Measurements from ENCODE around the gene SLC7A11.
A peak's percentile ranks its signal among the peaks of the same experiment; 100 is the strongest.

SLC7A11 gene

DNA sequence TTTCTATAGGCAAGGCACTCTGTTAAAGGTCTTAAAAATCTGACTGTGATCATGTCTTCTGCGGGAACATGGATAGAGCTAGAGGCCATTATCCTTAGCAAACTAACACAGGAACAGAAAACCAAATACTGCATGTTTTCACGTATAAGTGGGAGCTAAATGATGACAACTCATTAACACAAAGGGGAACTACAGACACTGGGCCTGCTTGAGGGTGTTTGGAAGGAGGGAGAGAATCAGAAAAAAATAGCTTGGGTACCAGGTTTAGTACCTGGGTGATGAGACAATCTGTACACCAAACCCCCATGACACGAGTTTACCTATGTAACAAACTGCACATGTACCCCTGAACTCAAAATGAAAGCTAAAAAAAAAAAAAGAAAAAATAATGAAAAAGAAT is 12.1 kb downstream of the SLC7A11 start:
- TF ChIP-seq, protein P1, sequence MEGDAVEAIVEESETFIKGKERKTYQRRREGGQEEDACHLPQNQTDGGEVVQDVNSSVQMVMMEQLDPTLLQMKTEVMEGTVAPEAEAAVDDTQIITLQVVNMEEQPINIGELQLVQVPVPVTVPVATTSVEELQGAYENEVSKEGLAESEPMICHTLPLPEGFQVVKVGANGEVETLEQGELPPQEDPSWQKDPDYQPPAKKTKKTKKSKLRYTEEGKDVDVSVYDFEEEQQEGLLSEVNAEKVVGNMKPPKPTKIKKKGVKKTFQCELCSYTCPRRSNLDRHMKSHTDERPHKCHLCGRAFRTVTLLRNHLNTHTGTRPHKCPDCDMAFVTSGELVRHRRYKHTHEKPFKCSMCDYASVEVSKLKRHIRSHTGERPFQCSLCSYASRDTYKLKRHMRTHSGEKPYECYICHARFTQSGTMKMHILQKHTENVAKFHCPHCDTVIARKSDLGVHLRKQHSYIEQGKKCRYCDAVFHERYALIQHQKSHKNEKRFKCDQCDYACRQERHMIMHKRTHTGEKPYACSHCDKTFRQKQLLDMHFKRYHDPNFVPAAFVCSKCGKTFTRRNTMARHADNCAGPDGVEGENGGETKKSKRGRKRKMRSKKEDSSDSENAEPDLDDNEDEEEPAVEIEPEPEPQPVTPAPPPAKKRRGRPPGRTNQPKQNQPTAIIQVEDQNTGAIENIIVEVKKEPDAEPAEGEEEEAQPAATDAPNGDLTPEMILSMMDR (IDR thresholded peaks at IDR 0.05; ENCODE audit: low read length, missing control alignments): no peak
- no peak for DNase-seq (ENCODE audit: low read depth)

DNA sequence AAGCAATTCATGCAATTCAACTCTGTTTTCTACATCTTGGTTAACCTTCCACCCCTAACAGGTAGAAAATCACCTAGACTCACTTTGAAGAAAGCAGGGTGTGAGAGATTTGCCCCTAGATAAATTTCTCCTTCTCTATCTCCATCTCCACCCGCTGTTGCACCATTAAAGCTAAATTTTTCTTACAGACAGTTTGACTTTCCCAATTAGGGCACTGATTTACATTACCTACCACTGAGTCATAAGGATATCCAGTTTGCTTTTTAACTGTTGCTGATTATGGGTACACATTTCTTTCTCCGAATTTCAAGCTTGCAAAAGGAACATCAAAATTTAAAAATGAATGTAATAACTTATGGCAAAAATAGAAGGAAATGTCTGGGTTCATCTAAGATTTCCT is 13.0 kb downstream of the SLC7A11 start:
- no peak overlapping the region for H3K4me3 ChIP-seq (replicated peaks; ENCODE audit: low read depth, low read length)
- DNase-seq (ENCODE audit: low read depth): no peak
- TF ChIP-seq, protein P1 (IDR thresholded peaks at IDR 0.05; ENCODE audit: low read length, missing control alignments): no peak

More for the DNA sequence above, 12.1 kb downstream of the SLC7A11 start:
- no peak overlapping the region for H3K4me3 ChIP-seq (replicated peaks; ENCODE audit: low read depth, low read length)

DNA sequence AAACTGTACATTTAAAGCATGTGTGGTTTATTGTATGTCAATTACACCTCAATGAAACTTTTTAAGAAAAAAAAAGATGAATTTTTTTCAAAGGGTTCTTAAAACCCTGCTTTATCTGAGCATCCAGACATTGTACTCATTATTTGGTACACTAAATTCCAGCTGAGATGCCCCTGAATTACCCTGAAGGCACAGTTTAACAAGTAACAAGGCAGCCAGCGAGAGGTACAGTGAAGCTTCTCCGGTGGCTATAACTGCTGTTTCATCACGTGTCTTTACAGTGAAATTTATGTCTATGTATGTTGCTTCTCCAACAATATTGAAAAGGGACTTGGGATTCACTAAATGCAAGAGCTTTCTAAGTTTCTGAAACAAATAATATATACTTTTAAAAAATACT is 15.8 kb downstream of the SLC7A11 start:
- TF ChIP-seq, protein P1 (IDR thresholded peaks at IDR 0.05; ENCODE audit: low read length, missing control alignments): no peak
- no peak overlapping the region for H3K4me3 ChIP-seq (replicated peaks; ENCODE audit: low read depth, low read length)
- no peak for DNase-seq (ENCODE audit: low read depth)

DNA sequence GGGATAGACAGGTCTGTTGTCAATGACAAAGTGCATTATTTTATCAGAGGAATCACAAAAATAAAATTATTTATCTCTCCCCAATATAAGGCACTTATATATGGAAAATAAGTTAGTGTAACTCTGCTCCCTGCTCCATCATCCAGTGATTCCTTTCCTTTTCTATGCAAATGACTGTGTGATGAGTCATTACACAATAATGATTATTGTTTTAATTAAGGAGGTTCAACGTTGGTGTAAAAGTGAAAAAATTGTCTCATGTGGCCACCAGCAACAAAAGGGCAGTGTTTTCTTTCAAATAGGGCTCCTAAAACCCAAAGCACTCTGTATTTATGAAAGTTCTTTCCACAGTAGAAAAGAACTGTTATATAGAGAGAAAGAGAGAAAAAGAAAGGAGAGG is 16.7 kb downstream of the SLC7A11 start:
- TF ChIP-seq, protein P1 (IDR thresholded peaks at IDR 0.05; ENCODE audit: low read length, missing control alignments): no peak
- DNase-seq (ENCODE audit: low read depth): no peak
- no peak overlapping the region for H3K4me3 ChIP-seq (replicated peaks; ENCODE audit: low read depth, low read length)

DNA sequence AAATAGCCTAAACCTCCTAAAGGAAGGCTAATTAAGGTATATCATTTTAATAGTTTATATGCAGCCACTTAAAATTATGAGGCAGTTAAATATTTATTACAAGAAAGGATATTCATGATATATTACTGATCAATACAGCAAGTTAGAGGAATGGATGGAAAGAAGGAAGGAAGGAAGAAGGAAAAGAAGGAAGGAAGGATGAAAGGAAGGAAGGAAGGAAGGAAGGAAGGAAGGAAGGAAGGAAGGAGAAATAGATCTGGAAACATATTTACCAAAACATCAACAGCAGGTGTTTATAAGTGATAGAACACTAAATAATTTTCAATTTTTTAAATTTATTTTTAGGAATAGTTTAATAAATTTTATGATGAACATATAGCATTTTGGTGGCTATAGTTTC is 17.5 kb downstream of the SLC7A11 start:
- TF ChIP-seq, protein P1 (IDR thresholded peaks at IDR 0.05; ENCODE audit: low read length, missing control alignments): no peak
- no peak for DNase-seq (ENCODE audit: low read depth)
- no peak overlapping the region for H3K4me3 ChIP-seq (replicated peaks; ENCODE audit: low read depth, low read length)

DNA sequence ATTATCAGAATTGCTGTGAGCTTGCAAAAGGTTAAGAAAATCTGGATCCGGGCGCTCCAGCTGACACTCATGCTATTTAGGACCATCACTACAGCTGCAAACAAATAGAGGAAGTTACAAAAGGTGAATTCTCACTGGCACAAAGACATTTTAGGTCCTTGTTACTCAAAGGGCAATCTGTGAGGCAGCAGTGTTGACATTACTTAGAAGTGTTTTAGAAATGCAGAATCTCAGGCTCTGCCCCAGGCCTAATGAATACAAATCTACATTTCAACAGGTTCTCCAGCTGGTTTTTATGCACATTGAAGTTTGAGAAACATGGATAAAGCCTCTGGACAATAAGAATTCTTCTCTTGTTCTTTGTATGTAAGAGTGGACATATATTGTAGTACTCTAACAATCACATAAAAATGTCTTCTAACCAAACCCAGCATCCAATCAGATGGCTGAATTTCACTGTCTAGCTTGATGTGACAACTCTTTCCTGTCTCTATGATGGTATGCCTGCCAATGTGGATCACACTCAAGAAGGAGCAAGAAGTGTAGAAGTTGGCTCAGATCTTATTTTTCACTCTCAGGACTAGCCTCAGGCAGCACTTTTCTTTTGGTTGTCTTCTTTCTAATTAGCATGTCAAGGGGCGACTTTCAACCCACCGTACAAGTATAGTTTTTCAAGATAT is 18.8 kb downstream of the SLC7A11 start:
- no peak overlapping the region for H3K4me3 ChIP-seq (replicated peaks; ENCODE audit: low read depth, low read length)
- DNase-seq (ENCODE audit: low read depth): no peak
- TF ChIP-seq, protein P1 (IDR thresholded peaks at IDR 0.05; ENCODE audit: low read length, missing control alignments): no peak

DNA sequence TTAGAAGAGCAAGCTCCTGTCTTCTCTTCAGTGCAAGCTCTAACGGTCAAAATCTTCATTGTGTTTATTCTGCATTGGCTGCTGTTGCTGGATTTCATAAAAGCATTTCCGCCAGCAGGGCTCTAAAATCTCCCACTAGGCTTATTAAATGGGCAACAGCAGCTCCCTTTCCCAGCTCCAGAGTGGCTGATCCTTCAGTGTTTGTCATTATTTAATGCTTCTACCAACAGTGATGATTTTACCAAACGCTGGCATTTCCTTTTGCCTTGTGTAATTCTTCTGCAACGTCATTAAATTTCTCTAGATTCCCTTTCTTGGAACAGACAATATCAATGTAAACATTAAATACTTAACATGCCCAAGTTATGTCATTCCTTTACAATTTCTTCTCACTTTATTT is 20.1 kb downstream of the SLC7A11 start:
- TF ChIP-seq, protein P1 (IDR thresholded peaks at IDR 0.05; ENCODE audit: low read length, missing control alignments): no peak
- peak; percentile 93 for DNase-seq (ENCODE audit: low read depth)
- H3K4me3 ChIP-seq (replicated peaks; ENCODE audit: low read depth, low read length): no peak overlapping the region
